Esophagus squamous epithelium (tissue), 5 donors: ENCODE results near the gene VTN. TPM values are rescaled to one million over a fixed set of nuclear protein-coding genes. Genes with fewer than 3 reads are reported as not detected.

Experiments used
- DNase-seq: peaks from one replicate; lab custom pipeline; 2025; lab: John Stamatoyannopoulos, UW
- H3K27ac ChIP-seq, 4 donors: fragments of 200-600 bp; sonication (generic); one replicate each; pipeline ENCODE4 v1.5.1; 2016 to 2019; ENCODE audit warnings: mild to moderate bottlenecking in 1 of 4
- H3K27me3 ChIP-seq, 4 donors: fragments of 200-600 bp; sonication (generic); 1 replicate in 3 of 4; 2 replicates in 1 of 4; pipeline versions ENCODE4 v1.5.1 to v1.6.0; 2017 to 2021; ENCODE audit warnings: antibody characterized with exemption in 1 of 4
- H3K36me3 ChIP-seq, 3 donors: fragments of 200-600 bp; sonication (generic); one replicate each; pipeline ENCODE4 v1.5.1; 2016 to 2019
- H3K4me1 ChIP-seq, 3 donors: fragments of 200-600 bp; sonication (generic); one replicate each; pipeline ENCODE4 v1.5.1; 2017 to 2019
- H3K4me3 ChIP-seq, 4 donors: fragments of 200-600 bp; sonication (generic); 1 replicate in 3 of 4; 2 replicates in 1 of 4; pipeline ENCODE4 v1.5.1; 2016 to 2019; ENCODE audit warnings: mild to moderate bottlenecking in 2 of 4, moderate library complexity in 1 of 4
- H3K9me3 ChIP-seq, 3 donors: fragments of 200-600 bp; sonication (generic); one replicate each; pipeline ENCODE4 v1.5.1; 2016 to 2019
- POLR2A ChIP-seq, 4 donors: fragments of 450-650 bp; IDR thresholded peaks; one replicate each; pipeline ENCODE4 v1.6.1; 2017; ENCODE audit warnings: antibody characterized with exemption in 4 of 4, mild to moderate bottlenecking in 4 of 4, moderate library complexity in 3 of 4
- WGBS, 2 donors: methylation state at CpG; one replicate each; pipeline ENCODE4 v1.1.5; 2018; 5-methylcytosine and 5-hydroxymethylcytosine counted together
- intact Hi-C: fragments of 100-400 bp; cut with DNase I; formaldehyde crosslinking; loops from one replicate; pipeline ENCODE4 v1.15.0; 2022
- total RNA-seq, 4 donors: library from RNA; depleted of rRNA; stranded (reverse); fragments of >200 nt; gene quantifications; one replicate each; pipeline ENCODE4 v1.1.0, GENCODE V29; 2016
- TF ChIP-seq, protein P1 (sequence below), 6 experiments: fragments of 450-650 bp in 4 of 6; fragments of 200-600 bp in 2 of 6; sonication (generic) in 2 of 6; IDR thresholded peaks; one replicate each; pipeline ENCODE4 v1.5.1; 2016 to 2019; ENCODE audit warnings: antibody characterized with exemption in 6 of 6, mild to moderate bottlenecking in 4 of 6, moderate library complexity in 4 of 6
- donor health status: DM: yes; HTN: yes; CAD: no.

Gene VTN
- total RNA-seq, 4 donors from 2014 or later, result 0.19 TPM; not detected in 3

DNA sequence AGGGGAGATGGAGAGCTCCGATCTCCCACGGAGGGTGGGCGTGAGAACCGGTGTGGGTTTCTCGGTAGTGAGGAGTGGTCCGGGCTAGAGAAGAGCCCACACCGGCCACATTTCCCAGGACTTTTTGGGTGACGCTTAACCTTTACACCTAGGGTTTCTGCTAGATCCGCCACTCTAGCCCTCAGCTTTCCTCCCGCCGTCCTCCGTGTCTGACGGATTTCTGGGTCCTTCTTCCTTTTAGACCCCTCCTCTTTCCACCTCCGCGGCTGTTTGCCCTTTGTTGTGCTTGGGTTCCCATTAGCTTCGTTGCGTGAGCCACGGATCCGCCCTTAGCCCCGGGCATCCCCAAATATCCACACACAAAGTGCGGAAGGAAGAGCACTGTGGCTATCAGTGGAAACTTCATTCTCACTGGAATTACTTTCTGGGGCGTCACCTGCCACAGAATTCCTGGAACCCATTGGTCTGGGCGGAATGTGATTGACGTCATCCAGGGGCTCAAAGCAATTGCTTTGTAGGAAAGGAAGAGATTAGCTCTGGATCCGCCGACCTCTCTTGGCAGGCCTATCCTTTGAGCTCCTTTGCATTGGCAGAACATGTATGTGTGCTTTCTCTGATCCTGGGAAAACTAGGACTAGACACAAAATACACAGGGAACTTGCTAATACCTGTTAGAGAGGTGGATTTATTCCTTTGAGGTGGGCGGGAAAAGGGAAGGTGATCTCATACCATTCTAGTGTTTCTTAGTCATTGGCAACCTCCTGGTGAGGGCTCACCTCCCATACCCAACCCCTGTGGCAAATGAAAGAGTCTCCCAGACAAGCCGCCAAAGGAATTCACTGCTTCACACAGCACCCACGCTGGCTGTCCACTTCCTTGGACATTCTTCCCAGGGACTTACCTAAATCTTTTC lies 33.9 kb downstream of the VTN start:
- TF ChIP-seq POLR2A (IDR thresholded peaks at IDR 0.05), result peak in 1 of 4 donors; percentile 6
- TF ChIP-seq, protein P1, sequence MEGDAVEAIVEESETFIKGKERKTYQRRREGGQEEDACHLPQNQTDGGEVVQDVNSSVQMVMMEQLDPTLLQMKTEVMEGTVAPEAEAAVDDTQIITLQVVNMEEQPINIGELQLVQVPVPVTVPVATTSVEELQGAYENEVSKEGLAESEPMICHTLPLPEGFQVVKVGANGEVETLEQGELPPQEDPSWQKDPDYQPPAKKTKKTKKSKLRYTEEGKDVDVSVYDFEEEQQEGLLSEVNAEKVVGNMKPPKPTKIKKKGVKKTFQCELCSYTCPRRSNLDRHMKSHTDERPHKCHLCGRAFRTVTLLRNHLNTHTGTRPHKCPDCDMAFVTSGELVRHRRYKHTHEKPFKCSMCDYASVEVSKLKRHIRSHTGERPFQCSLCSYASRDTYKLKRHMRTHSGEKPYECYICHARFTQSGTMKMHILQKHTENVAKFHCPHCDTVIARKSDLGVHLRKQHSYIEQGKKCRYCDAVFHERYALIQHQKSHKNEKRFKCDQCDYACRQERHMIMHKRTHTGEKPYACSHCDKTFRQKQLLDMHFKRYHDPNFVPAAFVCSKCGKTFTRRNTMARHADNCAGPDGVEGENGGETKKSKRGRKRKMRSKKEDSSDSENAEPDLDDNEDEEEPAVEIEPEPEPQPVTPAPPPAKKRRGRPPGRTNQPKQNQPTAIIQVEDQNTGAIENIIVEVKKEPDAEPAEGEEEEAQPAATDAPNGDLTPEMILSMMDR (IDR thresholded peaks at IDR 0.05), result no peak
- peaks cover 11 to 29% (median 19%) of the 10 kb centered on the region in 3 donors for H3K36me3 ChIP-seq
- no peaks in the 10 kb centered on the region for H3K9me3 ChIP-seq
- no peak for DNase-seq
- intact Hi-C loops, result no loop called here
- WGBS, 2 donors, result 7 to 8% methylated on average over 10 to 29 of the region's 29 CpGs
- H3K4me3 ChIP-seq, result peak overlapping the region; percentile 77 to 96 (median 90)
- H3K4me1 ChIP-seq, result peaks cover 27 to 66% (median 42%) of the 10 kb centered on the region in 3 donors
- H3K27ac ChIP-seq, result peak overlapping the region; percentile 97 to 99 (median 98)
- no peaks in the 10 kb centered on the region for H3K27me3 ChIP-seq

DNA sequence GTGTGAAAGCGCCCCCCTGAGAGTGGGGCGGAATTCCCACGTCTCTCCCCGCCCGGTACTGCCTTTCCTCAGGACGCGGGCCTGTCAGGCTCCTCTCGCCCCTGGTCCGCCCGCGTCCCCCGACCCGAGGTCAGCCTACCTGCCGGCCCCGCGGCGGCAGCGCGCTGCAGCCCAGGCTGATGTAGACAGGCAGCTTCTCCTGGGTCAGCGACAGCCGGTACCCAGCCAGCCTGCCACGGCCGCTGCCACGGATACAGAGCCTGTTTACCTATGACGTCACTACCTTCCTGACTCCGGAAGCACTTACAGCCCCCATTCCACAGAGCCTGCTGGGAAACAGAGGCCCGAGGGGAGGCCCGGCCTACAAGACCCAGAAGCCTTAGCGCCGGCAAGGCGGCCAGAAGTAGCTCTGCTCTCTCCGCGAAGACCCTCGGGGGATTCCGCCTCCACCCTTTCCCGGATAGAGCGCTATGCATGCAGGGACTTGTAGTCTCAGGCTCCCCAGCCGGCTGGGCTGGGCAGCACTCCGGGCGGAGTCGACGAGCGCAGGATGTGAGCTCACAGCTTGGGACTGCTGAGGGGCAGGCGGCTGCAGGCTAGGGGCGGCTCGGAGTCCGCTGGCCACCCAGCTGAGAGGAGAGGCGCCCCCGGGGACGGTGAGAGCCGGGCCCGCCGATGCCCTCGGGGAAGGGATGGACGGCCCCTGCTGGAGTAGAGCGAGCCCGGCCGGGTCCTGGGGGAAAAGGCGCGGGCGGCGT lies 34.7 kb downstream of the VTN start, which contains the start of the genes IFT20 and TNFAIP1:
Gene IFT20, minus strand, starts transcription at position 272 of the 758 bp plus-strand sequence. CDS start 3,487 bp downstream, outside the sequence.
Gene TNFAIP1, plus strand, starts transcription at position 561 of the 758 bp plus-strand sequence. CDS start 3,761 bp downstream, outside the sequence.
- peak; percentile 98 for DNase-seq
- Histone ChIP-seq H3K9me3 (no peaks in the 10 kb centered on the region), H3K27me3 (no peaks in the 10 kb centered on the region), H3K4me1 (peaks cover 27 to 64% (median 42%) of the 10 kb centered on the region in 3 donors), H3K36me3 (peaks cover 4 to 29% (median 12%) of the 10 kb centered on the region in 3 donors), H3K4me3 (peak within 1 kb of the TSS; percentile 77 to 96 (median 90)), H3K27ac (peak within 1 kb of the TSS; percentile 97 to 99 (median 98))
- TF ChIP-seq, protein P1 (IDR thresholded peaks at IDR 0.05), result peak in 3 of 6 experiments; percentile 2 to 18 (median 14)
- peak in 3 of 4 donors; percentile 94 to 98 (median 95) for TF ChIP-seq POLR2A (IDR thresholded peaks at IDR 0.05)
- intact Hi-C loops, result no loop called here
- WGBS, 2 donors, result 0% methylated on average over 18 of the region's 62 CpGs; no CpG with 5 or more reads in 1 of the 2 donors

DNA sequence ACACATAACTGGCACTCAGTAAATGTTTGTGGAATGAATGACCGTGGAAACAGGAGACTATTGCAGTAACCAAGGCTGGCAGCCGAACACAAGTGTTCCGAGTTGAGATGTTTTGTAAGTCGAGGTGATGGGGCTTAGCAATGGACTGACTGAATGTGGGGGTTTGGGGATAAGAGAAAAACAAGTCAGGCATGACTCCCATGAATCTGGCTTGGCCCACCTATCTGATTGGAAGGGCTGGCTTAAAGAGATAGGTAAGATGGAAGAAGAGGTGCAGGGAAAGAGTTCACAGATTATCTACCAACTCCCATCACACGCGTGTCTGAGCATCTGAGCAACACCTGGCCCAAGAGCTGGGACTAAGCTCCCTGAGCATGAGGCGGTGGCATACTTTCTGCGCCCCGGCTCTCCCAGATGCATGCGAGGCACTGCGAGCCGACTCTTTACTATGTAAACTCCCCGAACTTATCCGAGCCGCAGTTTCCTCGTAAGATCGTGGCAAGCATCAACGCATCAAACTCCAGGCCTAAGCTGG lies 35.4 kb downstream of the VTN start:
- 10 to 15% methylated on average over 12 to 16 of the region's 18 CpGs for WGBS, 2 donors

DNA sequence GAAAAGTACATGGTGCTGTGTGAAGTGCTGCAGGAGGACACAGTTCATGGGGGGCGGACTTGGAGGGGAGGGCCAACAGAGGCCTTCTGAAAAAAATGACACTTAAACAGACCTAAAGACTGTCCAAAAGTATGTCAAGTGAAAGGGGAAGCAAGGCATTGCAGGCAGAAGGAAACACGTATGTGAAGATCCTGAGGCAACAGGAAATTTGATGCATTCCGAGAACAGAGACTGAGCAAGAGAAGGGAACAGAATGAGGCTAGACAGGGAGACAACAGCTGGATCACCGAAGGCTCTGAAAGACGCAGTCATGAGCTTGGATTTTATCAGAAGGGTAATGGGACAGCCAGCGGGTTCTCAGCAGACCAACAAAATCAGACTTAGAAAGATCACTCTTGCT lies 35.9 kb downstream of the VTN start:
- DNase-seq, result no peak
- peak overlapping the region in 2 of 4 donors; percentile 99 for H3K27ac ChIP-seq
- no peaks in the 10 kb centered on the region for H3K9me3 ChIP-seq
- H3K4me3 ChIP-seq, result peak overlapping the region in 3 of 4 donors; percentile 77 to 96 (median 91)
- H3K27me3 ChIP-seq, result no peaks in the 10 kb centered on the region
- 45 to 70% methylated on average over 6 of the region's 6 CpGs for WGBS, 2 donors
- H3K4me1 ChIP-seq, result peaks cover 27 to 52% (median 38%) of the 10 kb centered on the region in 3 donors
- intact Hi-C loops, result no loop called here
- peaks cover 4 to 32% (median 7%) of the 10 kb centered on the region in 3 donors for H3K36me3 ChIP-seq
- TF ChIP-seq, protein P1 (IDR thresholded peaks at IDR 0.05), result no peak

More for the DNA sequence above, 35.4 kb downstream of the VTN start:
- DNase-seq, result no peak
- intact Hi-C loops, result no loop called here
- Histone ChIP-seq H3K27ac (peak overlapping the region; percentile 97 to 99 (median 98)), H3K4me1 (peaks cover 27 to 58% (median 42%) of the 10 kb centered on the region in 3 donors), H3K27me3 (no peaks in the 10 kb centered on the region), H3K36me3 (peaks cover 0 to 29% (median 7%) of the 10 kb centered on the region in 3 donors), H3K9me3 (no peaks in the 10 kb centered on the region), H3K4me3 (peak overlapping the region; percentile 77 to 96 (median 90))
- TF ChIP-seq POLR2A (IDR thresholded peaks at IDR 0.05), result no peak
- TF ChIP-seq, protein P1 (IDR thresholded peaks at IDR 0.05), result no peak
